LNCaP clone FGC (cell line): ENCODE results near the gene LTBP1.
"Not testable (repeated sequence)": the region's sequence is repeated elsewhere in the genome, so short reads cannot be mapped to it uniquely, and the experiment has no call there.

Source experiments
- DNase-seq: peaks from one replicate; pipeline ENCODE4 v3.0.0-alpha.2; 2011; ENCODE audit warnings: low read depth
- H3K4me3 ChIP-seq: 2 replicates; pipeline ENCODE4 v1.5.1; 2011; ENCODE audit warnings: mild to moderate bottlenecking, low read depth, low read length, control low read depth
- CTCF ChIP-seq: IDR thresholded peaks from 2 replicates; pipeline ENCODE4 v1.5.1; 2012; ENCODE audit warnings: mild to moderate bottlenecking; ENCODE audit not compliant: control insufficient read depth, insufficient read depth; ENCODE audit errors: extremely low read depth

LTBP1 gene

GRCh38 chr2:33052361-33052735 lies 105.6 kb downstream of the LTBP1 start:
- no peak for DNase-seq
- no peak for TF ChIP-seq CTCF
- no peak overlapping the region for H3K4me3 ChIP-seq

DNA sequence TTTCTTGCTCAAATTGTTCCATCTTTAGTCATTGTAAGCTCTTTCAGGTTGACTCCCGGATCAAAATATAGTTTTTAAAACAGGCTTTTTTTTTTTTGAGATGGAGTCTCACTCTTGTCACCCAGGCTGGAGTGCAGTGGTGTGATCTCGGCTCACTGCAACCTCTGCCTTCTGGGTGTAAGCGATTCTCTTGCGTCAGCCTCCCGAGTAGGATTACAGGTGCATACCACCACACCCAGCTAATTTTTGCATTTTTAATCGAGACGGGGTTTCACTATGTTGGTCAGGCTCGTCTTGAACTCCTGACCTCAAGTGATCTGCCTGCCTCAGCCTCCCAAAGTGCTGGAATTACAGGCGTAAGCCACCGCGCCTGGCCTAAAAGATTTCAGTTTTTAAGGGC lies 106.0 kb downstream of the LTBP1 start:
- not testable (repeated sequence) for H3K4me3 ChIP-seq, DNase-seq

- no peak for DNase-seq
- no peak overlapping the region for H3K4me3 ChIP-seq
- TF ChIP-seq CTCF, result no peak
These were observed 109.4 kb downstream of the LTBP1 start for GRCh38 chr2:33056170-33056569.

- H3K4me3 ChIP-seq, DNase-seq: not testable (repeated sequence)
These were observed 110.7 kb downstream of the LTBP1 start for GRCh38 chr2:33057307-33058028.

- no peak for DNase-seq
- no peak for TF ChIP-seq CTCF
- no peak overlapping the region for H3K4me3 ChIP-seq
These were observed 112.1 kb downstream of the LTBP1 start for GRCh38 chr2:33058716-33059470.

DNA sequence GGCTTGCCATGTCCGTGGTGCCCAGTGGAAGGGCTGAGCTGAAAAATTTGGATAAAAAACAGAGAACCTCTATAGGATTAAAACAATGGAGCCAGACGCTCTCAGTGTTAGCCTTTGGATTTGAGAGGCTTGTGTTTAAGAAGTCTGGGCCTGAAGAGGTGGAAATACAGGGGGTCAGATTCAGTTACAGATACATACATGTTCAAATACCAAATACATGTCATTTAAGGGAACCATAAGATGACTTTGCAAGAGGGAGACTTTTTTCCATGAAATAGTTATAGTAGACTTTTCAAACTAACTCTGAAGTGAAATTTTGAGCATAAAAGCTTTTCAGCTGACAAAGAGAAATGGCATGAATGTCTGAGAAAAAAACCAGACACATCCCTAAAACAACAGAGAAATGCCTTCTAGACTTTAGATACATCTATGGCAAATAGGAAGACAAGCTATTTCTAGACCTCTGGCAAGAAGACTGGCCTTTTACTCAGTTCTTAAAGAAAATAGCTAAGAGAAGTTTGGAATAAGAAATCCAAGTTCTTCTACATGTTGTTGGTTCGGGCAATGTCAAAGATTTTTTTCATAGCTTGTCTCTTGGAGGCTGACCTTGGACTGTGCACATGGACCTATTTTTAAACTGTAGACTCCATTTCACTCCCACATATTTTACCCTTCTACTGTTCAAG lies 112.9 kb downstream of the LTBP1 start:
- no peak for TF ChIP-seq CTCF
- no peak overlapping the region for H3K4me3 ChIP-seq
- no peak for DNase-seq

- no peak for DNase-seq
- no peak for TF ChIP-seq CTCF
- no peak overlapping the region for H3K4me3 ChIP-seq
These were observed 113.7 kb downstream of the LTBP1 start for GRCh38 chr2:33060405-33060804.
